Gastroesophageal sphincter (tissue), 4 donors: ENCODE measurements around the gene TNS3. TPM values are rescaled to one million over a fixed set of nuclear protein-coding genes. Genes with fewer than 3 reads are reported as not detected.

Source experiments
- ATAC-seq: fragments of 150-250 bp; one replicate; pipeline ENCODE4 v1.9.1; 2016; ENCODE audit warnings: mild to moderate bottlenecking, moderate library complexity
- H3K27ac ChIP-seq, 4 donors: fragments of 200-600 bp; sonication (generic) in 3 of 4; 1 replicate in 3 of 4; 2 replicates in 1 of 4; pipeline ENCODE4 v1.5.1; 2016 to 2019
- H3K27me3 ChIP-seq: fragments of 200-600 bp; sonication (generic); one replicate; pipeline ENCODE4 v1.5.1; 2019
- H3K36me3 ChIP-seq, 2 donors: fragments of 200-600 bp; sonication (generic); one replicate each; pipeline ENCODE4 v1.5.1; 2019; ENCODE audit warnings: control low read depth in 1 of 2
- H3K4me1 ChIP-seq, 3 donors: fragments of 200-600 bp; sonication (generic); 1 replicate in 2 of 3; 2 replicates in 1 of 3; pipeline ENCODE4 v1.5.1; 2016 to 2019; ENCODE audit warnings: control low read depth in 2 of 3
- H3K4me3 ChIP-seq, 2 donors: fragments of 200-600 bp; sonication (generic); one replicate each; pipeline ENCODE4 v1.5.1; 2019; ENCODE audit warnings: mild to moderate bottlenecking in 1 of 2, moderate library complexity in 1 of 2
- H3K9me3 ChIP-seq, 3 donors: fragments of 200-600 bp; sonication (generic); one replicate each; pipeline ENCODE4 v1.5.1; 2017 to 2019; ENCODE audit warnings: control low read depth in 2 of 3
- CTCF ChIP-seq, 4 experiments: fragments of 200-600 bp in 2 of 4; fragments of 450-650 bp in 2 of 4; sonication (generic) in 1 of 4; IDR thresholded peaks; one replicate each; pipeline ENCODE4 v1.5.1; 2017 to 2019; ENCODE audit warnings: antibody characterized with exemption in 4 of 4, mild to moderate bottlenecking in 2 of 4, moderate library complexity in 2 of 4
- EP300 ChIP-seq: sonication (generic); formaldehyde crosslinking; IDR thresholded peaks from one replicate; pipeline ENCODE4 v1.6.1; 2017; ENCODE audit warnings: antibody characterized with exemption, mild to moderate bottlenecking
- POLR2A ChIP-seq, 2 donors: fragments of 450-650 bp; IDR thresholded peaks; one replicate each; pipeline ENCODE4 v1.6.1; 2017; ENCODE audit warnings: antibody characterized with exemption in 2 of 2, mild to moderate bottlenecking in 2 of 2, moderate library complexity in 1 of 2
- POLR2AphosphoS5 ChIP-seq: sonication (generic); formaldehyde crosslinking; IDR thresholded peaks from one replicate; pipeline ENCODE4 v1.6.1; 2017; ENCODE audit warnings: antibody characterized with exemption
- WGBS, 2 donors: methylation state at CpG; one replicate each; pipeline ENCODE4 v1.1.5; 2018; ENCODE audit warnings: low coverage in 1 of 2; 5-methylcytosine and 5-hydroxymethylcytosine counted together
- total RNA-seq, 4 donors: library from RNA; depleted of rRNA; stranded (reverse); fragments of >200 nt; gene quantifications; one replicate each; pipeline ENCODE4 v1.1.0, GENCODE V29; 2016

TNS3 gene
- total RNA-seq, 4 donors from 2014 or later: 35.0 to 61.3 (median 45.1) TPM

- no peak for TF ChIP-seq EP300
- Histone ChIP-seq H3K27me3 (no peaks in the 10 kb centered on the region), H3K4me1 (peaks cover 14 to 43% (median 21%) of the 10 kb centered on the region in 3 donors), H3K36me3 (no peaks in the 10 kb centered on the region), H3K27ac (no peak overlapping the region), H3K4me3 (no peak overlapping the region), H3K9me3 (no peaks in the 10 kb centered on the region)
- ATAC-seq: no peak
Measured at GRCh38 chr7:47619806-47620205, 37.9 kb upstream of the TNS3 start.

DNA sequence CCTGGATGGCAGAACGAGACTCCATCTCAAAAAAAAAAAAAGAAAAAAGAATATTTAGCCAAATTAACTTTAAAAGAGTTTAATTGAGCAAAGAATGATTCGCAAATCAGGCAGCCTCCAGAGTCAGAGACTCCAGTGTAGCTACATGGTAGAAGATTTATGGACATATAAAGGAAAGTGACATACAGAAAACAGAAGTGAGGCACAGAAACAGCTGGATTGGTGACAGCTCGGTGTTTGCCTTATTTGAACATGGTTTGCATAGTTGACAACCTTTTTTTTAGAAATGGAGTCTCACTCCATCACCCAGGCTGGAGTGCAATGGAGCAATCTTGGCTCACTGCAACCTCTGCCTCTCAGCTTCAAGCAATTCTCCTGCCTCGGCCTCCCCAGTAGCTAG, 35.2 kb upstream of the TNS3 start:
- Histone ChIP-seq H3K9me3 (no peaks in the 10 kb centered on the region), H3K36me3 (no peaks in the 10 kb centered on the region), H3K27me3 (no peaks in the 10 kb centered on the region), H3K4me1 (peaks cover 3 to 19% (median 4%) of the 10 kb centered on the region in 3 donors), H3K27ac (no peak overlapping the region), H3K4me3 (no peak overlapping the region)
- no peak for ATAC-seq
- whole genome bisulfite sequencing, 2 donors: 92 to 98% methylated on average over 4 of the region's 4 CpGs
- no peak for TF ChIP-seq EP300
- TF ChIP-seq POLR2AphosphoS5: no peak
- no peak for TF ChIP-seq POLR2A (IDR thresholded peaks at IDR 0.05)
- TF ChIP-seq CTCF (IDR thresholded peaks at IDR 0.05): no peak

DNA sequence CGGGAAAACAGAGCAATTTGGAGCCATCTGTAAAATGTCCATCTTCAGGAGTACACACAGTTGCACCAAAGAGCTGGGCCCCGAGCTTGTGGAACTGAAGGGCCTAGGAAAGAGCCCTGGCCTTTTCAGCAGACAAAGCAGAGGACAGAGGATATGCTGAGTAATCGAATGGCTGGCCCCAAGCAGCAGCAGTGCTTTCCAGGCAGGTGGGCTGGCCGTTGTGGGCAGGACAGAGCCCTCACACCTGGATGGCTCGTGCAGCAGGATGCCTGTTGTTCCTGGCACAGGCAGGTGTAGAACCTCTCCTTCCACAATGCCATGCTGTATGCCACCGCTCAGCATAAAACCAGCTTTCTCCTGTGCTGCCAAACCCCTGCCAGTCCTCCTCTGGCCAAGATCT, 32.5 kb upstream of the TNS3 start:
- Histone ChIP-seq H3K9me3 (no peaks in the 10 kb centered on the region), H3K27me3 (no peaks in the 10 kb centered on the region), H3K4me1 (peaks cover 0 to 20% (median 20%) of the 10 kb centered on the region in 3 donors), H3K36me3 (no peaks in the 10 kb centered on the region), H3K27ac (no peak overlapping the region), H3K4me3 (no peak overlapping the region)
- WGBS, 2 donors: 58 to 100% methylated on average over 2 of the region's 6 CpGs
- TF ChIP-seq EP300: no peak
- TF ChIP-seq POLR2AphosphoS5: no peak
- TF ChIP-seq CTCF (IDR thresholded peaks at IDR 0.05): no peak
- no peak for TF ChIP-seq POLR2A (IDR thresholded peaks at IDR 0.05)
- ATAC-seq: no peak

DNA sequence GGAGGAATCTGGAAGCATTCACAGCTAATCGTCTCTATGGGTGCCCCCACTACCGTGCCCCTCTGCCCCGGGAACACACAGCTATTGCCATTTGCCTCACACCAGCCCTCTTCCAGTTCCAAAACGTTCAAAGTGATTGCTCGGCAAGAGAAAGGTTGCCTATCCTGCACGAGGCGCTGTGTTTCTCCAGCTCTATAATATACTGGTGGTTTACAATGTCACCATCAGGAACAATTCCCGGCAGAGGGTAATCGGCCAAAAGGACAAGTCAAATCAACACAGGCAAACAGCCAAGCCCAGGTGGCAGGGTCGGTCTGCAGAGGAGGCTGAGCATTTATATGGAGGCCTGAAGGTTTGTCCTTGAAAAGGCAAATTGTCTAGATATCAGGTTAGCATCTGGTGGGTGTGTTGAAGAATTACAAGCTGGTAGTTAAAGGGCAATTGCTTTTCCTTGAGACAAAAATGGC, 29.2 kb upstream of the TNS3 start:
- Histone ChIP-seq H3K4me1 (peaks cover 0 to 28% (median 21%) of the 10 kb centered on the region in 3 donors), H3K36me3 (no peaks in the 10 kb centered on the region), H3K9me3 (no peaks in the 10 kb centered on the region), H3K4me3 (no peak overlapping the region), H3K27me3 (no peaks in the 10 kb centered on the region), H3K27ac (peak overlapping the region in 3 of 4 donors; percentile 38 to 78 (median 75))
- no peak for ATAC-seq
- TF ChIP-seq POLR2AphosphoS5: no peak
- TF ChIP-seq CTCF (IDR thresholded peaks at IDR 0.05): no peak
- no peak for TF ChIP-seq EP300
- TF ChIP-seq POLR2A (IDR thresholded peaks at IDR 0.05): no peak
- 33 to 51% methylated on average over 1 to 3 of the region's 10 CpGs for WGBS, 2 donors

DNA sequence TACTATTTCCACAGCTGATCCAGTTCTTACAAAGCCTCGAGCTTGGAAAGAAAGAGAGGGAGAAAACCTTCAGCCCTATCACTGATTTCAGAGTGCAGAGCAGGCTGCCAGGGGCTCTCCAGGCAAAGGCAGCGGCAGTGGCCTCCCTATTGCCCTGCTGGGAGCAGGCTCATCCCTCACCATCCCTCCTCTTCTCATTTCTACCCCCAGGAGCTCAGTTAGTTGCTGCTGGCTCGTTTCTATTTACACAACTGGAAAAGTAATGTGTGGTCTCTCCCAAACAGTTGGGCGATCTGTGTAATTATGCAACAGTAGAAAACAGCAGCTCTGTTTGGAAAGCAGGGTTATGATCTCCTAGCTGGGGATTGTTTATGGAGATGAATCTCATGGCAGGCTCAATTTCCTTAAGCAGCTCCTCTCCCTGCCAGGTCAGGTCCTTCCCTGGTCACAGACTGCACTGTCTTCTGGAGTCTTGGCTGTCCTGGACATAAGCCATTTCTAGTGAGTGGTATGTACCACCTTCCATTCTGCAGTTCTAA, 28.7 kb upstream of the TNS3 start:
- no peaks in the 10 kb centered on the region for H3K36me3 ChIP-seq
- TF ChIP-seq CTCF (IDR thresholded peaks at IDR 0.05) (no peak), POLR2AphosphoS5 (no peak), EP300 (no peak), POLR2A (IDR thresholded peaks at IDR 0.05) (no peak)
- H3K9me3 ChIP-seq: no peaks in the 10 kb centered on the region
- ATAC-seq: peak; percentile 71
- no peak overlapping the region for H3K4me3 ChIP-seq
- H3K27me3 ChIP-seq: no peaks in the 10 kb centered on the region
- peaks cover 0 to 33% (median 21%) of the 10 kb centered on the region in 3 donors for H3K4me1 ChIP-seq
- peak overlapping the region in 3 of 4 donors; percentile 38 to 78 (median 75) for H3K27ac ChIP-seq
- WGBS, 2 donors: 8% methylated on average over 4 of the region's 4 CpGs; no CpG with 5 or more reads in 1 of the 2 donors
